Erythroblast (primary cell): Measurements from ENCODE around the gene MISP3.

Experiments used
- GATA1 ChIP-seq: IDR thresholded peaks from 2 replicates; pipeline ENCODE4 v1.6.1; 2011; ENCODE audit warnings: low read depth, mild to moderate bottlenecking, control low read depth, low read length, moderate library complexity
- POLR2A ChIP-seq: IDR thresholded peaks from 2 replicates; pipeline ENCODE4 v1.6.1; 2011; ENCODE audit warnings: mild to moderate bottlenecking, low read length

DNA sequence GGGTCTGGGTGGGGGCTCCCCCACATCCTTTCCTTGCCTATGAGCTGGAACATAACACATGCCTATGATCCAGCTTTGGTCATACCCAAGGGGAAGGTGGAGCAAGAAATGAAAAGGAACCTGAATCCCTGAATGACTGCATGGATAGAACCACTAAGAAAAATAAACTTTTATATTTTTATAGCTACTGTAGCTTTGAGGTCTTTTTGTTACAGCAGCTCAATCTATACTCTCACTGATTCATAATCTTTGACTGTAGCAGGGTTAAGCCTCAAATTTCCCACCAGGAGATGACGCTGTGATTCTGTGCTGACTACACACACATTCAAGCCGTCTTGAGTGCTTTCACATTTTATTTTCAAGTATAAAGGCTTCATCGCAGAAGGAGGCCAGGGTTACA is 19.6 kb upstream of the MISP3 start:
- TF ChIP-seq POLR2A (no peak), GATA1 (no peak)
